Astrocyte (in vitro differentiated cells and primary cell): Measurements from ENCODE around the gene FHL3. TPM values are rescaled to one million over a fixed set of nuclear protein-coding genes. Genes with fewer than 3 reads are reported as not detected.
"Not testable (repeated sequence)": the region's sequence is repeated elsewhere in the genome, so short reads cannot be mapped to it uniquely, and the experiment has no call there.

Experiments used
- DNase-seq: peaks from one replicate; pipeline ENCODE4 v3.0.0-alpha.2; 2010; ENCODE audit warnings: low read depth
- FAIRE-seq: peaks from 2 replicates; lab custom pipeline; 2011; peaks lifted over from hg19 to GRCh38; lab: Jason Lieb, UNC
- H2AFZ ChIP-seq: 2 replicates; pipeline ENCODE4 v1.6.0; 2012; ENCODE audit warnings: low read depth, low read length, inconsistent platforms
- H3K27ac ChIP-seq: 2 replicates; pipeline ENCODE4 v1.5.1; 2011; ENCODE audit warnings: low read depth, low read length, inconsistent platforms
- H3K27me3 ChIP-seq: 2 replicates; pipeline ENCODE4 v1.6.0; 2011; ENCODE audit warnings: low read length, inconsistent platforms; ENCODE audit not compliant: insufficient read depth
- H3K36me3 ChIP-seq: 2 replicates; pipeline ENCODE4 v1.5.1; 2011; ENCODE audit warnings: low read length, inconsistent platforms; ENCODE audit not compliant: insufficient read depth
- H3K4me1 ChIP-seq: 2 replicates; pipeline ENCODE4 v1.5.1; 2011; ENCODE audit warnings: low read length, inconsistent platforms; ENCODE audit not compliant: insufficient read depth
- H3K4me2 ChIP-seq: 2 replicates; pipeline ENCODE4 v1.6.0; 2012; ENCODE audit warnings: low read length, inconsistent platforms
- H3K4me3 ChIP-seq: 2 replicates; pipeline ENCODE4 v1.5.1; 2011; ENCODE audit warnings: low read depth, mild to moderate bottlenecking, low read length, inconsistent platforms; ENCODE audit not compliant: insufficient read depth
- H3K79me2 ChIP-seq: 2 replicates; pipeline ENCODE4 v1.6.0; 2012; ENCODE audit warnings: mild to moderate bottlenecking, low read length, inconsistent platforms; ENCODE audit not compliant: insufficient read depth
- H3K9ac ChIP-seq: 2 replicates; pipeline ENCODE4 v1.6.0; 2012; ENCODE audit warnings: mild to moderate bottlenecking, low read length, inconsistent platforms
- H3K9me3 ChIP-seq: 2 replicates; pipeline ENCODE4 v1.5.1; 2012; ENCODE audit warnings: low read depth, mild to moderate bottlenecking, low read length, inconsistent platforms; ENCODE audit not compliant: insufficient read depth
- H4K20me1 ChIP-seq: 2 replicates; pipeline ENCODE4 v1.6.0; 2012; ENCODE audit warnings: low read length, inconsistent platforms; ENCODE audit not compliant: insufficient read depth
- H3K27ac Mint-ChIP-seq: one replicate; pipeline ENCODE4 v1.8.0; 2021; ENCODE audit warnings: mild to moderate bottlenecking, mixed read lengths; ENCODE audit not compliant: unreplicated experiment
- H3K27me3 Mint-ChIP-seq: one replicate; pipeline ENCODE4 v1.8.0; 2021; ENCODE audit warnings: low read depth, mixed read lengths; ENCODE audit not compliant: unreplicated experiment
- H3K36me3 Mint-ChIP-seq: one replicate; pipeline ENCODE4 v1.8.0; 2021; ENCODE audit warnings: low read depth, mixed read lengths; ENCODE audit not compliant: unreplicated experiment
- H3K4me1 Mint-ChIP-seq: one replicate; pipeline ENCODE4 v1.8.0; 2021; ENCODE audit warnings: low read depth, mixed read lengths; ENCODE audit not compliant: unreplicated experiment
- H3K4me3 Mint-ChIP-seq: one replicate; pipeline ENCODE4 v1.8.0; 2021; ENCODE audit warnings: mild to moderate bottlenecking, moderate library complexity, mixed read lengths; ENCODE audit not compliant: unreplicated experiment
- H3K9me3 Mint-ChIP-seq: one replicate; pipeline ENCODE4 v1.8.0; 2021; ENCODE audit warnings: mild to moderate bottlenecking, mixed read lengths; ENCODE audit not compliant: unreplicated experiment
- CTCF ChIP-seq: IDR thresholded peaks from 2 replicates; pipeline ENCODE4 v1.5.1; 2011; ENCODE audit warnings: low read depth, mild to moderate bottlenecking, inconsistent platforms, low read length, moderate library complexity; ENCODE audit not compliant: insufficient read depth
- EZH2 ChIP-seq: IDR thresholded peaks from 2 replicates; pipeline ENCODE4 v1.6.1; 2012; ENCODE audit warnings: mild to moderate bottlenecking, low read length, inconsistent platforms; ENCODE audit not compliant: insufficient read depth
- total RNA-seq: library from RNA; stranded (reverse); gene quantifications from 2 replicates; pipeline ENCODE4 v1.2.1, GENCODE V29; 2021

FHL3 gene
- total RNA-seq, 1 donor from 2014 or later = 107 TPM

- Histone ChIP-seq H3K9ac (no peak overlapping the region), H3K4me2 (no peak overlapping the region), H3K27ac (no peak overlapping the region), H3K4me3 (no peak overlapping the region), H3K9me3 (no peaks in the 10 kb centered on the region), H3K4me1 (no peaks in the 10 kb centered on the region), H3K27me3 (no peaks in the 10 kb centered on the region), H4K20me1 (peaks cover 9% of the 10 kb centered on the region), H3K36me3 (peaks cover 62% of the 10 kb centered on the region), H2AFZ (no peak overlapping the region), H3K79me2 (peaks cover 4% of the 10 kb centered on the region)
- H3K36me3 Mint-ChIP-seq = peaks cover 31% of the 10 kb centered on the region
- no peaks in the 10 kb centered on the region for H3K4me1 Mint-ChIP-seq
- H3K27me3 Mint-ChIP-seq = no peaks in the 10 kb centered on the region
- DNase-seq = no peak
- TF ChIP-seq CTCF (no peak), EZH2 (no peak)
- H3K27ac Mint-ChIP-seq = no peak overlapping the region
- FAIRE-seq = no peak
- H3K9me3 Mint-ChIP-seq = no peaks in the 10 kb centered on the region
- no peak overlapping the region for H3K4me3 Mint-ChIP-seq
Measured at GRCh38 chr1:37978541-37978940, 26.8 kb downstream of the FHL3 start.

- peaks cover 41% of the 10 kb centered on the region for H3K36me3 ChIP-seq
- DNase-seq = peak; percentile 39
- H3K4me3 Mint-ChIP-seq, H3K79me2 ChIP-seq, H3K27me3 ChIP-seq, H3K9ac ChIP-seq, H3K27ac Mint-ChIP-seq, H3K9me3 ChIP-seq, FAIRE-seq, H3K9me3 Mint-ChIP-seq, H3K4me1 Mint-ChIP-seq, H2AFZ ChIP-seq, H3K4me2 ChIP-seq, H3K4me1 ChIP-seq, H3K27ac ChIP-seq, H3K27me3 Mint-ChIP-seq, H3K4me3 ChIP-seq: not testable (repeated sequence)
- peaks cover 16% of the 10 kb centered on the region for H4K20me1 ChIP-seq
- peaks cover 34% of the 10 kb centered on the region for H3K36me3 Mint-ChIP-seq
- peak; percentile 52 for TF ChIP-seq CTCF
Measured at GRCh38 chr1:37975083-37975482, 30.2 kb downstream of the FHL3 start.

GRCh38 chr1:37974567-37974966 lies 30.7 kb downstream of the FHL3 start:
- Mint-ChIP-seq H3K27ac (no peak overlapping the region), H3K27me3 (no peaks in the 10 kb centered on the region), H3K4me1 (no peaks in the 10 kb centered on the region), H3K4me3 (no peak overlapping the region), H3K36me3 (peaks cover 34% of the 10 kb centered on the region), H3K9me3 (no peaks in the 10 kb centered on the region)
- Histone ChIP-seq H3K9ac (no peak overlapping the region), H3K27me3 (no peaks in the 10 kb centered on the region), H4K20me1 (peaks cover 21% of the 10 kb centered on the region), H3K4me2 (no peak overlapping the region), H3K4me3 (no peak overlapping the region), H3K27ac (no peak overlapping the region), H3K36me3 (peaks cover 42% of the 10 kb centered on the region), H3K4me1 (no peaks in the 10 kb centered on the region), H3K9me3 (no peaks in the 10 kb centered on the region), H2AFZ (no peak overlapping the region), H3K79me2 (peaks cover 7% of the 10 kb centered on the region)
- TF ChIP-seq CTCF (no peak), EZH2 (no peak)
- no peak for DNase-seq
- FAIRE-seq = no peak

GRCh38 chr1:37973684-37974083 lies 31.6 kb downstream of the FHL3 start:
- not testable (repeated sequence) for H3K27me3 Mint-ChIP-seq, H3K27me3 ChIP-seq, H3K9me3 Mint-ChIP-seq, DNase-seq, H3K4me1 ChIP-seq, H3K27ac Mint-ChIP-seq, H3K4me1 Mint-ChIP-seq, H3K79me2 ChIP-seq, H3K9me3 ChIP-seq, FAIRE-seq, H3K9ac ChIP-seq, H3K4me3 ChIP-seq, H3K27ac ChIP-seq, H2AFZ ChIP-seq, H3K4me2 ChIP-seq, H3K4me3 Mint-ChIP-seq
- Histone ChIP-seq H3K36me3 (peaks cover 42% of the 10 kb centered on the region), H4K20me1 (peaks cover 28% of the 10 kb centered on the region)
- peaks cover 39% of the 10 kb centered on the region for H3K36me3 Mint-ChIP-seq
